WERI-Rb-1 (cell line): ENCODE measurements around the gene RBM39.
"Not testable (repeated sequence)": the region's sequence is repeated elsewhere in the genome, so short reads cannot be mapped to it uniquely, and the experiment has no call there.

Experiments
- DNase-seq: peaks from one replicate; pipeline ENCODE4 v3.0.0-alpha.2; 2020
- H3K27ac ChIP-seq: fragments of 250-450 bp; sonication (Bioruptor Pico); 2 replicates; pipeline ENCODE4 v1.5.1; 2020; ENCODE audit warnings: mild to moderate bottlenecking, moderate library complexity
- H3K27me3 ChIP-seq: fragments of 250-450 bp; sonication (Bioruptor Pico); 2 replicates; pipeline ENCODE4 v1.5.1; 2021; ENCODE audit warnings: mild to moderate bottlenecking, low read depth, moderate library complexity; ENCODE audit not compliant: insufficient read depth, severe bottlenecking
- H3K36me3 ChIP-seq: fragments of 250-450 bp; sonication (Bioruptor Pico); 2 replicates; pipeline ENCODE4 v1.5.1; 2020; ENCODE audit warnings: mild to moderate bottlenecking, moderate library complexity
- H3K4me3 ChIP-seq: 2 replicates; pipeline ENCODE4 v1.5.1; 2011; ENCODE audit warnings: low read depth, mild to moderate bottlenecking, control low read depth, low read length
- H3K9me3 ChIP-seq: fragments of 250-450 bp; sonication (Bioruptor Pico); 2 replicates; pipeline ENCODE4 v1.5.1; 2021; ENCODE audit warnings: mild to moderate bottlenecking, moderate library complexity; ENCODE audit not compliant: severe bottlenecking
- TF ChIP-seq, protein P1 (sequence below): IDR thresholded peaks from 2 replicates; pipeline ENCODE4 v1.5.1; 2011; ENCODE audit warnings: low read depth, mild to moderate bottlenecking, control low read depth, inconsistent platforms, low read length

Gene RBM39

DNA sequence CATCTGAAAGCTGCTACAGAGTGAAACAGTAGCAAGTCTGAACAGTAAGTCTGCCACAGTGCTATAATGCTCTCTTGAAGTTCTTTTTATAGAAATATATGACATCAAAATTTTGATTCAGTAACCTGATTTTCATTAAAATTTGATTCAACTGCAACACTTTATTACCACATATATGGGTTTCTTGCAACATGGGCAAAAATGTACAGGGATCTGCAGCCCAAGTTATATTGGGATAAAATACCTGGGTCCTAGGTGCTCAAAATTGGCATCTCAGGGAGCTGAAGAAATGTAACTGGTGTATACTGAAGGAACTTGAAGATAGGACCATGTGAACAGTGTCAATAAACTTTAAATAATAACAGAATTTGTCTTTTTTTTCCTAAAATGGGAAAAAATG is 32.0 kb downstream of the RBM39 start:
- Histone ChIP-seq H3K4me3 (no peak overlapping the region), H3K9me3 (no peaks in the 10 kb centered on the region), H3K36me3 (peaks cover 96% of the 10 kb centered on the region), H3K27ac (no peak overlapping the region), H3K27me3 (no peaks in the 10 kb centered on the region)
- DNase-seq = no peak
- TF ChIP-seq, protein P1, sequence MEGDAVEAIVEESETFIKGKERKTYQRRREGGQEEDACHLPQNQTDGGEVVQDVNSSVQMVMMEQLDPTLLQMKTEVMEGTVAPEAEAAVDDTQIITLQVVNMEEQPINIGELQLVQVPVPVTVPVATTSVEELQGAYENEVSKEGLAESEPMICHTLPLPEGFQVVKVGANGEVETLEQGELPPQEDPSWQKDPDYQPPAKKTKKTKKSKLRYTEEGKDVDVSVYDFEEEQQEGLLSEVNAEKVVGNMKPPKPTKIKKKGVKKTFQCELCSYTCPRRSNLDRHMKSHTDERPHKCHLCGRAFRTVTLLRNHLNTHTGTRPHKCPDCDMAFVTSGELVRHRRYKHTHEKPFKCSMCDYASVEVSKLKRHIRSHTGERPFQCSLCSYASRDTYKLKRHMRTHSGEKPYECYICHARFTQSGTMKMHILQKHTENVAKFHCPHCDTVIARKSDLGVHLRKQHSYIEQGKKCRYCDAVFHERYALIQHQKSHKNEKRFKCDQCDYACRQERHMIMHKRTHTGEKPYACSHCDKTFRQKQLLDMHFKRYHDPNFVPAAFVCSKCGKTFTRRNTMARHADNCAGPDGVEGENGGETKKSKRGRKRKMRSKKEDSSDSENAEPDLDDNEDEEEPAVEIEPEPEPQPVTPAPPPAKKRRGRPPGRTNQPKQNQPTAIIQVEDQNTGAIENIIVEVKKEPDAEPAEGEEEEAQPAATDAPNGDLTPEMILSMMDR = no peak

DNA sequence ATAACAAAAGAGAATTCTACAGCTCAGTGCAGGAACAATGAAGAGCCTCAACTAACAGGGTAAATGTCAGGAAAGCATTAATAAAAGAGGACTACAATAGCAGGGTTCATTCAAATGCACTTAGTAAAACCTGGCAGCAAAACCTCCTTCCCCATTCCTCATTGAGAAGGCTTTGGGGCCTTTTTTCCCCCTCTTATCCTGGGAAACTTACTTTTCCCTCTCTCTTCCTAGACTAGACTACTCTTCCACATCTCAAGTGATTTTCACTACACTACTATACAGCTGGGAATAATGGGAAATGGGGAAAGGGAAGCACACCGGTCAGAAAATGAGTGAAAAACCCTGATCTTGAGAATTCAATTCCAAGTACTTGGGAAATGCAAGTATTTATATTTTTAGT is 32.8 kb downstream of the RBM39 start:
- Histone ChIP-seq H3K36me3 (peaks cover 96% of the 10 kb centered on the region), H3K27me3 (no peaks in the 10 kb centered on the region), H3K4me3 (no peak overlapping the region), H3K27ac (no peak overlapping the region), H3K9me3 (no peaks in the 10 kb centered on the region)
- TF ChIP-seq, protein P1 = no peak
- DNase-seq = no peak

DNA sequence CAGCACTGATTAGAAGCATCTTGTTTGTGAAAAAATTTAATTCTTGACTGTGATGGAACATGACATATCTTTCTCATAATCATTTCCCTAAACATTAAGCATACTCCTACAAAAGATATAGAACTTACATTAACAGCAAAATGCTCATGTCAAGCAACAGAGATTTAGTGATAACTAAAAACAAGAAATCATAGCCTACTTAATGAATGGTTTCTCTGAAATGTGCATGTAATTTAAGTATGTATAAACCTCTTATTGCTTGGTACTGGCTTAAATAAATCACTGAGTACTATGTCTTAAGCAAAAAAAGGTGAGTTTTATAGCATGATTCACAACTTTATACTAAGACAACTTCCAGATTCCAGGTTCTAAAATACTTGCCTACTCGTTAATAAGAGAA is 33.6 kb downstream of the RBM39 start:
- TF ChIP-seq, protein P1 = no peak
- no peaks in the 10 kb centered on the region for H3K9me3 ChIP-seq
- no peak overlapping the region for H3K4me3 ChIP-seq
- H3K27me3 ChIP-seq = no peaks in the 10 kb centered on the region
- DNase-seq = no peak
- peaks cover 96% of the 10 kb centered on the region for H3K36me3 ChIP-seq
- no peak overlapping the region for H3K27ac ChIP-seq

DNA sequence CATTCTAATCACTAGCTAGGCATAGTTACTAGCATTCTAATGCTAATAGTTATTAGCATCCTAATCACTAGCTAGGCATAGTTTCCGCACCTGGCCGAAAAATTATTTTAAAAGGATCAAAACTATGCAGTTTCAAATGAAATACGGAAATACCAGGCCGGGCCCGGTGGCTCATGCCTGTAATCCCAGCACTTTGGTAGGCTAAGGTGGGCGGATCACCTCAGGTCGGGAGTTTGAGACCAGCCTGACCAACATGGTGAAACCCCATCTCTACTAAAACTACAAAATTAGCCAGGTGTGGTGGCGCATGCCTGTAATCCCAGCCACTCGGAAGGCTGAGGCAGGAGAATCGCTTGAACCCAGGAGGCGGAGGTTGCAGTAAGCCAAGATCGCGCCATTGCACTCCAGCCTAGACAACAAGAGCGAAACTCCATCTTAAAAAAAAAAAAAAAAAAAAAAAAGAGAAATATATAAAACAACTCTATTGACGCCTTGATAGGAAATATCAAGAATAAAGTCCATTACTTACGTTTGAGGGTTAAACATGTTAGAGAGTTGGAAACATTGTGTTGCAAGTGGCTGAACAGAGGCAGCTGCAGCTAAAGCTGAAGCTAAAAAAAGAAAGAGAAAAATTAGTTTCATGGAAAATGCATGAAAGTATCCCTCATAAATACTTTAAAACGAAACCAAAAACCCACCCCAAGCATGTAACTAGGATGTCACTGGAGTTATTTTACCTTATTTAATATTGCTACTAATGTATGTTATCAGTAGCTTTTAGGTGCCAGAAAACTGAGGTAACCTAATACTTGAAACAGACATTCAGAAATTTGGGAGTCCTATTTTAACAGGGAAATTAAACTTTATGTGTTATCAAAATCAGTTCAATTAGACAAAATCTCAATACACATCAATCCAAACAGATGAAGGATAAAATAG is 35.2 kb downstream of the RBM39 start:
- H3K4me3 ChIP-seq, H3K9me3 ChIP-seq, H3K27ac ChIP-seq, DNase-seq, H3K27me3 ChIP-seq: not testable (repeated sequence)
- H3K36me3 ChIP-seq = peaks cover 99% of the 10 kb centered on the region

DNA sequence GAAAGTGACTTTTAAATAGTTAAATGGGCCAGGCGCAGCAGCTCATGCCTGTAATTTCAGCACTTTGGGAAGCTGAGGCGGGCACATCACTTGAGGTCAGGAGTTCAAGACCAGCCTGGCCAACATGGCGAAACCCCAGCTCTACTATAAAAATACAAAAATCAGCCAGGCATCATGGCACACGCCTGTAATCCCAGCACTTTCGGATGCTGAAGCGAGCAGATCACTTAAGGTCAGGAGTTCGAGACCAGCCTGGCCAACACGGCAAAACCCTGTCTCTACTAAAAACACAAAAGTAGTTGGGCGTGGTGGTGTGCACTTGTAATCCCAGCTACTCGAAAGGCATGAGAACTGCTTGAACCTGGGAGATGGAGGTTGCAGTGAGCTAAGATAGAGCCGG is 36.2 kb downstream of the RBM39 start:
- not testable (repeated sequence) for DNase-seq, H3K27ac ChIP-seq, H3K9me3 ChIP-seq, H3K4me3 ChIP-seq, H3K27me3 ChIP-seq
- peaks cover 99% of the 10 kb centered on the region for H3K36me3 ChIP-seq

DNA sequence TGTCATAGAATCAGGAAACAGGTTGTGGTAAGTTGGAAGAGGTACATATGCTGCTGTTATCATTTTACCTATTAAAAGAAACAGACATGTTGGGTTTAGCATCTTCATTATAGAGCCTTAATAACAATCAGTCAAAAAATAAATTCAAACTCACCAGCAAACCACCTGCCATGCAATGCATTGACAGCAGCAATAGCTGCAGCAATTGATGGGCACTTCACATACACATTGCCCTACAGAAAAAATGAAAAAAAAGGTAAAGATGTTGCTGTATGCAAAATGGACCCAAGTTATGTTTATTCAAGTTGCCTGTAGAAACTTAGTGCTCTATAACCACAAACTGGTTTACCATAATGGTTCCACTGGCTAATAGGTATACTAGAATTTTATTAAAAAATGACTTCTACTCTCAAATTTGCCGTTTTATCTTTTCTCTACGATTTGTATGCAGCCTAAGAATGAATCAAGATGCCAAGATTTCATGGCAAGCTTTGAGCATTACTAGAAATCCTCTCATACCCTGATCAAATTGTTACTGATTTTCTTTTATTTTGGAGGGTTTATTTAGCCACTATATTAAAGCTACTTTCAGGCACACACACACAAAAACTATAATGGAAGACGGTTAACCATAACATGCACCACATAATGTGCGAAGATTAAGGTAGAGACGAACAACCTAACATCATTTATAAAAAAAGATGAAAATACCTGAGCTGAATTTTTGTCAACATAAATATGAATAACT is 37.4 kb downstream of the RBM39 start:
- Histone ChIP-seq H3K9me3 (no peaks in the 10 kb centered on the region), H3K36me3 (peaks cover 90% of the 10 kb centered on the region), H3K27ac (no peak overlapping the region), H3K27me3 (no peaks in the 10 kb centered on the region), H3K4me3 (no peak overlapping the region)
- TF ChIP-seq, protein P1 = no peak
- no peak for DNase-seq
